ENCODE measurements around the gene ADAM23.

- TF ChIP-seq CTCF (IDR thresholded peaks at IDR 0.05) (no peak), MAX (CRISPR knock-in tag; IDR thresholded peaks at IDR 0.05) (no peak), CREB1 (CRISPR knock-in tag; IDR thresholded peaks at IDR 0.05) (no peak), JUN (CRISPR knock-in tag; IDR thresholded peaks at IDR 0.05) (no peak), NR2C2 (CRISPR knock-in tag; IDR thresholded peaks at IDR 0.05) (no peak)
Observed at GRCh38 chr2:206474099-206474498, 30.8 kb downstream of the ADAM23 start.

Measured in WTC11 (cell line).